Measurements from ENCODE around the gene MDFIC2. TPM values are rescaled to one million over a fixed set of nuclear protein-coding genes. Genes with fewer than 3 reads are reported as not detected.
A peak's percentile ranks its signal among the peaks of the same experiment; 100 is the strongest.
"Not testable (repeated sequence)": the region's sequence is repeated elsewhere in the genome, so short reads cannot be mapped to it uniquely, and the experiment has no call there.

Gene MDFIC2
- total RNA-seq (2014; rRNA removed; shearing (Covaris generic)), result not detected in 2 replicates

DNA sequence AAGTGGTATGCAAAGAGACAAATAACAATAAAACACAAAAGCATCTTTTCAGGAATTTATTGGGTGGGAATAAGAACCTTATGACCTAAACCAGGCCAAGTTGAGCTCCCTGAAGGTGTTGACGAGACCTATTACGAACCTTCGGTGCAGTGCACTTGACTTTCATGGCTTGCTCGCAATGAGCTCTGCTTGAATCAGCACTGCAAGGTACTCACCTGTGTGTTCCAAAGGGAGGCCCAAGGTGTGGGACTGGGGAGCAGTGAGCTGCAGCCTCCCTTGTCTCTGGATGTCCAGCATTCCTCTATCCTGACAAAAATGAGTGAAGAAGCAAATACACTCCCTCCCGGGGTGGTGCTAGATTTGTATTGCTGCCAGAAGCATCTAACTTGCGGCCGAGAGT lies at the start of gene MDFIC2:
MDFIC2 (minus strand) TSS at position 303 of the 400 bp plus-strand sequence. CDS start 665 bp downstream, outside the sequence.
- DNase-seq (ENCODE audit: low read depth), result no peak

DNA sequence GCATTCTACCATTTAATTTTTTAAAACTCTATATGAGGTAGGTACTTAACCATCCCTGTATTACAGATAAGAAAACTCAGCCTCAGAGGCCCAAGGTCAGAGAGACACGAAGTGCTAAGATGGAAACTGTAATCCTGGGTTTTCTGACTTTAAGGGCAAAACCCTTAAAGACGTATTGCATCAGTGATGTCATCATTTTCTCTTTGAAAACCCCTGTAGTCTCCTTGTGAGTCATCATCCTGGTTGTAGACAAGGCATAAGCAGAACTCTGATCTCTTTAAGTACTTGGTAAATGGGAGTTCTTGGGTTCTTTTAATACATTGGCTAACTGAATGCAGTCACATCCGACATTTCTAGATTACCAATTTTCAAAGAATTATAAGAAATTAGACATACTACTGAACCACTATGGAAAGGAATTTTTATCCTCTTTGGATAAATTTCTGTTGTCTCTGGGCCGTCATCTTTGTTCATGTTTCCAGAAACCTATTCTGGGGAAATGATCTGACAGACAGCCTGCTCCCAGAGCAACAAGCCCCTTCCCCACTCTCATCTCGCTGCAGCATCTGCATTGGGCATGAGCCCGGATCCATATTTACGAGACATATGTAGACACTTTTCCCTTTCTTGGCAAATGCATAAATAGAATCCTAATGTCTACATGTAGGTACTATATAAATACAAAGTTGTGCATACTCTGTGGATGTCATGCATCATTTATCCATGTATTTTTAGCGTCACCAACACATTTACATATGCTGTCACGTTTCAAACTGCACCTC lies 48.7 kb upstream of the MDFIC2 start:
- peak; percentile 12 for DNase-seq (ENCODE audit: low read depth)

DNA sequence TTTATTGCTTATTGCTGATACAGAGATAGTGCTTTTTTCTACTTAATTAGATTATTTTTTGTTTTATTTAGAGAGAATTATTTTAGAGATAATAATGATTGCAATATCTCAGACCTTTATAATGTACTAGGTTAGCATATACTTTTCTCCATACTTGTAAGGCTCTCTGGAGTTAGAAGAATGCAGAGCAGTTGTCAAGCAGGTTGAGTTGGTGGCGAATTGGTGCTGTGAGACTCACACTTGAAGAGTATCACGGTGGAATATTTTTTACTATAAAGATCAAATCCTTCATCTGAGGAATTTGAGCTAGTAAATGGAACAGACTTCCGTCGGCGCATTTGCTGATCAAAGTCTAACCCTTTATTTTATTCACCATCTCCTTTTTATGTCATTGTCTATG lies 47.3 kb upstream of the MDFIC2 start:
- no peak for DNase-seq (ENCODE audit: low read depth)

DNA sequence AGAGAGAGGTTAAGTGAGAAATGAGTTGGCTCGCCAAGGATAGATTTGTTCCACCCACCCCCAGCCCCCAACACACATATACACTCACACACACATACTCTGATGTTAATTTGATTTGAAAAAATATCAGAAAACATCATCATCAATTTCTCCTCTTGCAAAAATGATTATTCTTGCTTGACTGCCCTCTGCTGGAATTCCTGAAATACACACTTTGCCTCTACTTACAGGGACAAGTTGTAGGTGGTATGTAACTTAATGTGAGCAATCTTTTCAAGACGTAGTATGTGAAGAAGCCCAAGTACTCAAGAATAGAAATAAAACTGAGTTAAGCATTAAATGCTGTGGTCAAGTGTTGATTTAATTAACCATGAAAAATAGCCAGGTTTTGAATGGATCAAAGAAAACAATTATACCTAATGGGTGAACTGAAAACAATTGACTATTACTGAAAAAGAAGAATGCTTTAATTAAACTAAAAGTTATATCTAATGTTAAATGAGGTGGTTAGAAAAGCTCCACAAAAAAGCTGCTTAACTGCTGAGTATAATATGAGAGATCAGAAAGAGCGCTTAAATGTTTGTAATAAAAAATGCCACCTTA lies 46.6 kb upstream of the MDFIC2 start:
- DNase-seq (ENCODE audit: low read depth), result peak; percentile 13

DNA sequence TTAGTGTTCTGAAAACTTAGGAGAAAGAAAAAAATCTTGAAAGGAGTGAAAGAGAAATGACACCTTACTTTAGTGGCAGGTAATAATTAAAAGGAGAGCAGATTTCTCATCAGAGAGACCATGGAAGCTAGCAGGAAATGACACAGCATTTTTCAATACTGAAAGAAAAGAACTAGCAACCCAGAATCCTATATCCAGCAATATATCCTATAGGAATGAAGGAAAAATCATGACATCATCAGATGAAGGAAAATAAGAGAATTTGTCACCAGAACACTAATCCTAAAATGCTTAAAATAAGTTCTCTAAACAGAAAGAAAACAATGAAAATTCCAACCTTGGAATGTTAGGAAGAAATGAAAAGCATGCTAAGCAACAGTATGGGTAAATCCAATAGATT lies 39.8 kb upstream of the MDFIC2 start:
- DNase-seq (ENCODE audit: low read depth), result no peak

DNA sequence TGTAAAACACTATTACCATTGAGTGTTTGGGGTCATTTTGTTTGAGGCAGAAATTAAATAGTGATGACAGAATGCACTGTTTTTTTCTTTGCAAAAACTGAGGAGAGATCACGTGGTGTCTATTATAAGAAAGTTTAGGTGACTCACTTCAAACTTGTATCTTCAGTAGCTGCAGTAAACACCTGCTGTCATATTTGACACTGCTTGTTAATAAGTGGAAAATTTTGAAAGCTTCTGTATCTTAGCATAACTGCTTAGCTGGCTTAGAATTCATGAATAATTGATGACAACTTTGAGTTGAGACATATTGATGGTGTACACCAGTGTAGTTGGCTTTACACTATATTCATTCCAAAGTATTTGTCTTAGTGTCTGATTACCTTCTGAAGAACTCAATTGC lies 29.7 kb upstream of the MDFIC2 start:
- DNase-seq (ENCODE audit: low read depth), result no peak

DNA sequence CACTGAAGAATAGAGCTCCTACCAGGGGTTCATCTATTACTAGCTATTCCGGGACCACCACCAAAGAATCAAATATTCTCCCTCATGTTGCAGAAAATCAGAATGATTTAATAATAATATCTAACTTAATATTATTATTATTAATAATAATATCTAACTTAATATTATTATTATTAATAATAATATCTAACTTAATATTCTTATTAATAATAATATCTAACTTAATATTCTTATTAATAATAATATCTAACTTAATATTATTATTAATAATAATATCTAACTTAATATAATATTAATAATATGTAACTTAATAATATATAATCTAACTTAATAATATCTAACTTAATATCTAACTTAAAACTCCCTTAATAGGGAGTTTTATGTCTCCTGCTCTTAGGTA lies 24.4 kb upstream of the MDFIC2 start:
- DNase-seq (ENCODE audit: low read depth), result not testable (repeated sequence)

DNA sequence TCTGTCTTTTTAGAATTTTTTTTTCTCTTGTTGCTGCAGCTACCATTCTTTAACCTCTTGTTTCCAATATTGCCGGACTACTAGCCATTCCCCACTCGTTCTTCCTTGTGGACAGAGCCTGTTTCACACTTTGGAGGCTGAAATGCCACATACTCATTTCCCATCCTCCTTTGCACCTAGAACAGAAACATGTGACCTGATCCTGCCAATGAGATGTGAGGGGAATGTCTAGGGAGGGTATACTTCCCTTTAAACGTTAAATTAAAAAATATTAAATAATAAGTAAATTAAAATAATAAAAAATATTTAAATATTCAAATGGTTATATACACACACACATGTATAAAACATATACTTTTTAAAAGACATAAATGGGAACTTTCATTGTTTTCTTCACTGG lies 20.6 kb upstream of the MDFIC2 start:
- DNase-seq (ENCODE audit: low read depth), result no peak

DNA sequence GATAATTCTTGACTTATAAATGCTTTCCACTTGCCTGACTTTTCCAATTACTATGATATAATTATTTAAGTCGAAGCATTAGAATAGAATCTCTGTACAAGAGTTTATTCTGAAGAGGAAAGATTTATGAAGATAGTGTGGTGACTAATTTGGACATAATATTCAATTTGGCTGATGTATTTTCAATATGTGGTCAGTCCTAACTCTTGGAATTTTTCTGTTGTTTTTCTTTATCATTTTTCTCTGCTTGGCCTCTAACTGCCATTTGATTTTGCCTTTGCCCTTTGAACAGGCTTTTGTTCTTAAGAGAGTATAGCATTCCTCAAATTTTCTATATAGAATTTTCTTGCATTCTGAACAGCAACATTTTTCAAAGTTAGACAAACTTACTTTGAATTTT lies 2.6 kb upstream of the MDFIC2 start:
- DNase-seq (ENCODE audit: low read depth), result no peak

DNA sequence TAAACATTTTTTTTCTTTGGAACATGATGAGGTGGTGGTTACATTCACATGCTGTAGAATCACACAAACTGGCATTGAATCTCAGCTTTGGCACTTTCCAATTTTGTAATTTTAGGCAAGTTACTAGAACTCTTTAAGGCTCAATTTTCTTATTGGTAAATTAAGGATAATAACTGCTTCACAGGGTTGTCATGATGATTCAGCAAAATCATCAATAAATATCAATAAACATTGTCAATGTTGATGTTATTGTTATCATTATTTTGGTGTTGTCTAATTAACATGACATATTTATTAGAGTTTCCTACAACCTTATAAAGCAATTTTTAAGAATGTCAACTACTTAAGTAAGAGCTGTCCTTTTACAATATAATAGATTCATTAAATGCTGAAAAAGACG lies 1.6 kb downstream of the MDFIC2 start:
- no peak for DNase-seq (ENCODE audit: low read depth)

DNA sequence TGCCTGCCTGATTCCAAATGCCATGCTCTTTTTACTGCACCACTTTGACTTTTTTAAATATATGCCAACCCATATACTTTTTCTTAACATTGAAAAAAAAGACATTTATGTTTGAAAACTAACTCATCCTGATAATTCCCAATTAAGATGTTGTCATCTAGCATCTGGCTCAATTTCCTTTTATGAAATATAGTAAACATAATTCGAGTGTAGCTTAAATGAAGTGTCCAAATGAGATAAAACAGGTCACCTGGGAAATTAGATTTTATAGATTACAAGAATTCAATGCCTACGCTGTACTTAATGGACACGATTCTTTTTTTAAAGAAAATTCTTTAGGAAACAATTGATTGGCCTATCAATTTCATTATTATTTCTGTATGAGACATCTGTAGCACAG lies 2.8 kb downstream of the MDFIC2 start:
- no peak for DNase-seq (ENCODE audit: low read depth)

DNA sequence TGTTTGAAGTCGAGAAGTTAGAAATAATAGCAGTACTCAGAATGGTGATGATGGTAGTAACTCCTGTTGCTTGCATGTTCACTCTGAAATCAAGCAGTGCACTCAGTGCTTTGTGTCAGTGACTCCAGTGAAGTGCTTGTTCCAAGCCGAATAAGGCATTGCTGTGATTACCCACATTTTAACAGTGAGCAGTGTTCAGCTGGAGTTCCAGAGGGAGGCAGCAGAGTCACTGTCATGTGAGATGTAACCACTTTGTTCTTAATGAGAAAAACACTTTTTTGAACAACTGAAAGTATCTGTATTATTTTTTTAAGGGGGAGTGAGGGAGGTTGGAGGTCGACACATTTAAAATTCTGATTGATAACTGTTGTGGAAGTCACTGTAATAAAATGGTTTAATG lies 3.7 kb downstream of the MDFIC2 start:
- peak; percentile 6 for DNase-seq (ENCODE audit: low read depth)

DNA sequence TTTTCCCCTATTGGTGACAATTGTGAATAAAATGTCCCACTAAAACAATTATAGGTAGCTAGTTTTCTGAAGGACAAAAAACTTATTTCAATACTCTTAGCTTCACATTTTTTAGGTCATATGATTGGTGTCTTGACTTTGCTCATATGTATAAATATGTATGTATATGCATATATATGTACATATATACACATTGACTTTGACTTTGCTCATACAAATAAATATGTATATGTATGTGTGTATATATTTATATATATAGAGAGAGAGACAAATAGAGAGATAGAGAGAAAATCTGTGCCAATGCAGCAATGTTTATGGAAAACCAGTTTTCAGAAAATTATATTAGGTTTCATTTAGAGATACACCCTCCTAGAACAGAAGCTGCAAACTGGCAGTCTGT lies 5.7 kb downstream of the MDFIC2 start:
- DNase-seq (ENCODE audit: low read depth), result no peak

DNA sequence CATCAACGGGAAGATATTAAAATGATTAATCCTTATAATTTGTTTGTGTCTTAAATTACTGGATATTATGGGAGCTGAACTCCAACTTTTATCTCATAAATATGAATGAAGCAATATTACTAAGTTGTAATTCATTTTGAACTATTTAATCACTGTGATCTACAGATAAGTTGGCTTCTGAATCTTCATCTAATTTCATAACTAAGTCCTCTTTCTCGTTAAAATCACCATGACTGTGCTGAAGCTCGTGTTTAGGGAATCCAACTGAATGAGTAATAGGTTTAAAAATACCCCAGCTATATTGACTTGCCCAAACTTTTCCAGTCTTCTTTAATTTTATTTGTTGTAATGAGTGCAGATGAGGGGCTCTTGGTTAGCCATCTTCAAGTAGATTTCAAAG lies 14.1 kb downstream of the MDFIC2 start:
- DNase-seq (ENCODE audit: low read depth), result no peak

DNA sequence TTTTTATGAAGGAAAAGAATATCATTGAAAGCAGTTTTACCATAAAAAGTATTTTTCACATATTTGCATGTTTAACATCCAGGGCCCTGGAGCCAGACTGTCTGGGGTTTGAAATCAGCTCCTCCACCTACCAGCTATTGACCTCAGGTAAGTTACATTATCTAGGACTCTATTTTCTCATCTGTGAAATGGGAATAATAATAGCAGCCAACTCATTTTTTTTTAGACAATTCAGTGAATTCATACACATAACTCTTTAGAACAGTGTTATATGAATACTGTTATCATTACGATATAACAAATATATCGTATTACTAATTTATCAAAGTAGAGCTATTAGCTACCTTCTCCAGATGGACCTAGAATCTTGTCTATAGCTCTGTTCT lies 21.3 kb downstream of the MDFIC2 start:
- no peak for DNase-seq (ENCODE audit: low read depth)

DNA sequence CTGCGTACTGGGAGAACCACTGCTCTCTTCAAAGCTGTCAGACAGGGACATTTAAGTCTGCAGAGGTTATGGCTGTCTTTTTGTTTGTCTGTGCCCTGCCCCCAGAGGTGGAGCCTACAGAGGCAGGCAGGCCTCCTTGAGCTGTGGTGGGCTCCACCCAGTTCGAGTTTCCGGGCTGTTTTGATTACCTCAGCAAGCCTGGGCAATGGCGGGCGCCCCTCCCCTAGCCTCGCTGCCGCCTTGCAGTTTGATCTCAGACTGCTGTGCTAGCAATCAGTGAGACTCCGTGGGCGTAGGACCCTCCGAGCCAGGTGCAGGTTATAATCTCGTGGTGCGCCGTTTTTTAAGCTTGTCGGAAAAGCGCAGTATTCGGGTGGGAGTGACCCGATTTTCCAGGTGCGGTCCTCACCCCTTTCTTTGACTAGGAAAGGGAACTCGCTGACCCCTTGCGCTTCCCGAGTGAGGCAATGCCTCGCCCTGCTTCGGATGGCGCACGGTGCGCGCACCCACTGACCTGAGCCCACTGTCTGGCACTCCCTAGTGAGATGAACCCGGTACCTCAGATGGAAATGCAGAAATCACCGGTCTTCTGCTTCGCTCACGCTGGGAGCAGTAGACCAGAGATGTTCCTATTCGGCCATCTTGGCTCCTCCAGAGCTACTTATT lies 21.9 kb downstream of the MDFIC2 start:
- peak; percentile 36 for DNase-seq (ENCODE audit: low read depth)

DNA sequence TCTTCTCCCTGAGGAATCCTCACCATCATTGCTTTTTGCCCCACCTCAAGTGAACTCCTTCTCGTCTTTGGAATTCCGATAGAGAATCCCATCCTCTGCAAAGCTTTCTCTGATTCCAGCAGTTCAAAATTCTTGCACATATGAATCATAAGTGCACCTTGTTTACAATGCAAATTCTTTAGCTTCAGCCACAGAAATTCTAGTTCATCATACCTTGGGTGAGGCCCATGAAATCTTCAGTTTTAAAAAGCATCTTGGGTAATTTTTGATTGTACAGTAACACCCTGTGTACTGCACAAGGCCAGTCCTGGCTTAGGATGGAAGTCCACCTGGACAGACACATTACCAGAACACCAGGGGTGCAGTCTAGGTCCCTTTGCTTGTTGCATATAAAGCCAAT lies 30.8 kb downstream of the MDFIC2 start:
- DNase-seq (ENCODE audit: low read depth), result peak; percentile 6

DNA sequence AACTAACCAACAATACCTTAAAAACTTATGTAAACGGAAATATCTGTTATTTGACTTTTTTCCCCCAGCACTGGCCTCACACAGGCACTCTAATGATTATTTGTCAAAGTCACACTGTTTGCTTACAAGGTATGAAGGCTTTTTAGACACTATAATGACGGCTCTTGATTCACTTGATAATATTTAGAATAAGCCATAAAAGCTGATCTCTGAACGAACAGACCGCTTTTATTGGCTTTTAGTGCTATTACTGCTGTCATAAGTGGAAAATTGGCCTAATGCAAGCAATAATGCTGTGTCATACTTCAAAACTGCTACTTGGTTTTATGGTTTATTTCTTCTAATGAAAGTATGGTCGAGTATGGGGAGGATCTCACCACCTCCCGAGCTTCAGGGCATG lies 35.1 kb downstream of the MDFIC2 start:
- no peak for DNase-seq (ENCODE audit: low read depth)

DNA sequence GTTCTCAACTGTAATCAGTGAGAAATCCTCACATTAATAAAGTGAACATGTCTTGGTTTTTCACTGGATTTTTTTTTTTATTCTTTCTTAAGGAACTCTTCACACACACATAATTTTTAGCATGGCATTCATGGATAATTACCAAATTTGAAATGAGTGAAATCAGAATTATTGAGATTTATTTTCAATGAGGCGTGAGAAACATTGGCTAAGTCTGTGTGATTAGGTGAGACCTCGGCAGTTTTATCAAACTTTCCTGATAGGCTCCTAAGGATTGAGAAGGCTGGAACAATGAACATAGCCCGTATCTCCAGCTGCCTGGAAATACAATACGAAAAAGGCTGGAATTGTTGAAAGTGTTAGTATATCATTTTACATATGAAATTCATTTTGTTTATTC lies 35.5 kb downstream of the MDFIC2 start:
- DNase-seq (ENCODE audit: low read depth), result no peak

DNA sequence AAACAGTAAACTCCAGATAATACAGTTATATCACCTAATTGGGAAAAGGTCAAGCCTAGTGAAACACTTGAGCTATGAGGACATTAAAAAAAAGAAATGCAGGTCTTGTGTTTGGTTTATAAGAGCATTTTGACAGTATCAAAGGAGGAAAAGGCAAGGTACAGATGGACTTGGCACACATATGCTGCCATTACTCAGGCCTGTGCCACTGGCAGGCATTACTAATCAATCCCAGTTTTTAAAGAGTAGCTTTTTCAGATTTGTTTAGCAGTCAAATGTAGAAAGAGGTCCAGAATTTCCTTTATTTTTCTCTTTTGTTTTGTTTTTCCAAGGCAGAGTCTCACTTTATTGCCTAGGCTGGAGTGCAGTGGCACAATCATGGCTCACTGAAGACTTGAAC lies 38.9 kb downstream of the MDFIC2 start:
- DNase-seq (ENCODE audit: low read depth), result peak; percentile 7

DNA sequence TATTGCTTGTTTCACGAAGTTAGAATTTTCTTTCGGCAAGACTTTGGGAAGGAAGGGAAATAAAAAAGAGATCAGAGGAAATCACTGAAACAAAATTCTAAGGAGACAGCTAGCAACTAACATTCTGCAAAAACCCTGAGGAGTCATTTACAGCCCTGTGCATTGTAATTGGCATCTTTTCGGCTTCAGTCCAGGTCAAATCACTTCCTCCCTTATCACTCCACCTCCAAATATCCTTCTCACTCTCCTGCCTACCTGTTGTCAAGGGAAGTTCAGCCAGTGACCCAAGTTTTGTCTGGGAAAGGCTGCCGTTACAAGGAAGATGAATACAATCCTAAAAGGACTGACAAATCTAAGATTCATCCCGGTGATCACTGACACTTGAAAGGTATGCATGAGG lies 39.6 kb downstream of the MDFIC2 start:
- DNase-seq (ENCODE audit: low read depth), result no peak

DNA sequence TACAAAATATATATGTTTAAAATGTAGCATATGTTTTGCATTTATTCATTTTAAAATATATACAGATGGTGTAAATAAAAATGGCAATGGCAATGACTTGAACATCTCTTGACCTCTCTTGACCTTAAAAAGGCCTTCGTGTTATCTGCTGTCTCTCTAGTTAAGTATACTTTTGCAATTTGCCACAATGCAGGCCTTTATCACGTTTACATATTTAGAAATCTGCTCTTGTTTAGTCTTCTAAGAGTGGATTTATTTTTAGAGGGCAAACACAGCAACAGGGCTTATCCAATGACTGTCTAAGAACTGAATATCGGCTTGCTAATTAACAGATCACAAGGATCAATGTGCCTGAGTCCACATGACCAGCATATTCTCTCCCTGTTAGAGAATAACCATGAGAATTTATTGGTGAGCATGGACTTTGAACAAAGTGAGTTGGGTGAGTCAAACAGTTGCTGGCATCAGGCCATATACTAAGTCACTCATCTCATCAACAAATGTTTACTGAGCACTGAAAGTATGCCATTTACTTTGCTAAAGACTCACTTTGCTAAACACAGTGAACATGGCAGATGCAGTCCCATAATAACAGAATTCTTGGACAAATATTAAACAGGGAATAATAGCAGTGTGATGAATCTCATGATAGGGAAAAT lies 48.2 kb downstream of the MDFIC2 start:
- DNase-seq (ENCODE audit: low read depth), result no peak

DNA sequence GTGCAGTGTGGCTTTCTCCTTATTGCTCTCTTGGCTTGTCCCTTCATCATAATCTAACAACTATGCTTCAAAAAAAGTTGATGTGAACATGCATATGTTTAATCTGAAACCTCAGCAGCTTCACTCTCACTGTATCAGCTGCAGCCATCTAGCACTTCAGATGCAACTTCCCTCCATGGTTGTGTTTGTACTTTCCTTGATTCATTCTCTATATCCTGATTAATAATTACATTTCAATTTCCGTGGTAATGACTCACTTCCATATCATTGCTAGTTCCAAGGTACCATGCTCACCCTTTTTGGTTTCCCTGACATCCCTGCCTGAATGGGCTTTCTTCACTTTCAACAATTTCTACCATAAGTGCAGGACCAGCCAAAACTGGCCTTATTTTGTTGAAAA lies 51.2 kb downstream of the MDFIC2 start:
- DNase-seq (ENCODE audit: low read depth), result no peak

All from Daoy (cell line).